Measurements from ENCODE around the gene C16orf90. TPM values are rescaled to one million over a fixed set of nuclear protein-coding genes. Genes with fewer than 3 reads are reported as not detected.

C16orf90 gene
- not detected in 2 replicates for total RNA-seq
- polyA plus RNA-seq: not detected in 2 replicates

DNA sequence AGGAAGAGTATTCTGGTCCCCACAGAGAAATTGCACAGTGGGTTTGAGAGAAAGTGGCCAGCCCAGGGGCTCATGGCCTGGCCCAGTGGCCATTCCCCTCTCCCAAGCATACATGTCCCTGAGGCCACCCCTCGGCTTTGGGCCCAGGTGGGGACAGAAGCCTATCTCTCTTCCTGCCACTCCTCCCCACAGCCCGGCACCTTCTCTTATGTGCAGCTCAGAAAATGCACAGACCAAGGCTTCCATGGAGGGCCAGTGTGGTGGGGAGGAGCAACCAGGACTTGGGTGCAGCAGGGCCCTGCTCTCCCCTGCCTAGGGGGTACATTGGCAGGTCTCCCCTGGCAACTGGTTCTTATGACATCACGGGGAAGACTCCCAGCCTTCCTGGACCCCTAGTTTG is at the start of gene C16orf90:
TSS of gene C16orf90 (minus strand) at position 314 of the 400 bp plus-strand sequence. CDS start at position 246, 68 bp downstream.
- Histone ChIP-seq H3K4me1 (ENCODE audit: low read depth) (no peaks in the 10 kb centered on the region), H3K4me3 (no peak within 1 kb of the TSS), H3K27me3 (no peaks in the 10 kb centered on the region), H3K27ac (no peak within 1 kb of the TSS), H3K36me3 (no peaks in the 10 kb centered on the region), H3K9me3 (ENCODE audit: low read depth) (no peaks in the 10 kb centered on the region)
- TF ChIP-seq CTCF (IDR thresholded peaks at IDR 0.05; ENCODE audit: low read depth, low read length): no peak
- DNase-seq (ENCODE audit: low read depth in 1 of 2, low spot score in 1 of 2): no peak

DNA sequence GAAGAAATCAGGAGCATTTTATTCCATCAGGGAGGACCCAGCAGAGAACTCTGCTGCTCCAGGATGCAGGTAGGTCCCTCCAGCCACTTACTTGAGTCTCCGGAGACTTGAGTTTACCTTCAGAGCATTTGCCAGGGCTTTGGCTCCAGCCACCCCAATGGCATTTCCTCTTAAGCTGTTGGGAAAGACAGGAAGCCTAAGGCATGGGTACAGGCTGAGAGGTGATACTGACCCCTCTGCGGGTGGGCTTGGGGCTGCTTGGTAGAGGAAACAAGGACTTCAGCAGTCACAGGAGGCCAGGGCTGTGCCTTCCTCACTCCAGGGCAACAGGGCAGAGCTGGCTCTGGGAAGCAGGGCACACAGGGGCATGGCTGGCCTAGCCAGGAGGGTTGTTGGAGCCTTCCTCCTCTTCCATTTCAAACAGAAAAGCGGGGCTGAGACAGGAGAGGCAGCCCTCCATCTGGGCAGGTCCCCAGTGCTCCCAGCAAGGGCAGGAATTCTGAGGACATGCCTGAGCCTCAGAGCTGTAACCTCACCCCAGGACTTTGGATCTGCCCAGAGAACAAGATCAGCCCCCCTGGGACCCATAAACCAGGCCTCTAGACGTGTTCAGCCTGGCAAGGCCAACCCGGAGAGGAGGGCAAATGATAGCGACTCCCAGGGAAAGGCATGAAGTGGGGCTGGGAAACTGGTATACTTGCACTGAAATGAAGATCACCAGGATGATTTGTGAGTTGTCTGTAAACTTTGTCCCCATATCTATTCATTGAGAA is 47.5 kb upstream of the C16orf90 start:
- TF ChIP-seq CTCF (IDR thresholded peaks at IDR 0.05; ENCODE audit: low read depth, low read length): no peak
- peak in 1 of 2 donors; percentile 6 for DNase-seq (ENCODE audit: low read depth in 1 of 2, low spot score in 1 of 2)
- peaks cover 10% of the 10 kb centered on the region for H3K36me3 ChIP-seq

DNA sequence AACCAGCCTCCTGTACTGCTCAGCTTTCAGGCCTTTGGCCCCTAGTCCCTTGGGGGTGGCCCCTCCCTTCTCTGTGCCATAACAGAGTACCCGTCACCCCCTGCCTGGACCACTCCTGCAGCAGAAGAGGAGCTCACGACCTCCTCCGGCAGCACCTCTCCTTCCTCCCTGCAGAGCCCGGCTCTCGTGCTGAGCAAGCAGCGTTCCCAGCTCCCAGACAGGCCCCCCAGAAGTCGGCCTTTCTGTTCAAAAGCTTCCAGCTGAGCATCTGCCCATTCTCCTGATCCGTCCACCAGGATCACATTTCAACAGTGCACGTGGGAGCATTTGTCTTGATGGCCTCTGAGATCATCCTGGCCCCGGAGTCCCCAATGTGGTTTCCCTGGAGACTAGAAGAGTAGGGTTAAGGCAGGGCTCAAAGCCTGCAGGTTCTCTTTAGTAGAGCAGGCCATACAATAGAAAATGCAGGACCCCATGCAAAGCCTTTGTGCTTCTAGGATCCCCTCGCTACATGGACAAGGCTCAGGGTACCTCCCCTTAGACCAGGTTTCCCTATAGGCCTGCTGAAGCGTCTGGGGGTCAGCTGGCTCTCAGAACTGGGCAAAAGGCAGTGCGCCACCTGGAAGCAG is 46.4 kb upstream of the C16orf90 start:
- peak overlapping the region; percentile 2 for H3K27ac ChIP-seq
- H3K27me3 ChIP-seq: no peaks in the 10 kb centered on the region
- peaks cover 10% of the 10 kb centered on the region for H3K36me3 ChIP-seq
- no peaks in the 10 kb centered on the region for H3K4me1 ChIP-seq (ENCODE audit: low read depth)
- TF ChIP-seq CTCF (IDR thresholded peaks at IDR 0.05; ENCODE audit: low read depth, low read length): no peak
- no peak overlapping the region for H3K4me3 ChIP-seq
- no peak for DNase-seq (ENCODE audit: low read depth in 1 of 2, low spot score in 1 of 2)
- H3K9me3 ChIP-seq (ENCODE audit: low read depth): no peaks in the 10 kb centered on the region

More for the DNA sequence above, 47.5 kb upstream of the C16orf90 start:
- no peaks in the 10 kb centered on the region for H3K9me3 ChIP-seq (ENCODE audit: low read depth)
- H3K27me3 ChIP-seq: no peaks in the 10 kb centered on the region
- H3K4me1 ChIP-seq (ENCODE audit: low read depth): no peaks in the 10 kb centered on the region
- no peak overlapping the region for H3K4me3 ChIP-seq
- H3K27ac ChIP-seq: peak overlapping the region; percentile 2

GRCh38 chr16:3538222-3538621 is 42.9 kb upstream of the C16orf90 start:
- Histone ChIP-seq H3K27me3 (no peaks in the 10 kb centered on the region), H3K4me1 (ENCODE audit: low read depth) (no peaks in the 10 kb centered on the region), H3K27ac (no peak overlapping the region), H3K4me3 (no peak overlapping the region), H3K9me3 (ENCODE audit: low read depth) (no peaks in the 10 kb centered on the region), H3K36me3 (peaks cover 13% of the 10 kb centered on the region)
- TF ChIP-seq CTCF (IDR thresholded peaks at IDR 0.05; ENCODE audit: low read depth, low read length): no peak
- DNase-seq (ENCODE audit: low read depth in 1 of 2, low spot score in 1 of 2): no peak

DNA sequence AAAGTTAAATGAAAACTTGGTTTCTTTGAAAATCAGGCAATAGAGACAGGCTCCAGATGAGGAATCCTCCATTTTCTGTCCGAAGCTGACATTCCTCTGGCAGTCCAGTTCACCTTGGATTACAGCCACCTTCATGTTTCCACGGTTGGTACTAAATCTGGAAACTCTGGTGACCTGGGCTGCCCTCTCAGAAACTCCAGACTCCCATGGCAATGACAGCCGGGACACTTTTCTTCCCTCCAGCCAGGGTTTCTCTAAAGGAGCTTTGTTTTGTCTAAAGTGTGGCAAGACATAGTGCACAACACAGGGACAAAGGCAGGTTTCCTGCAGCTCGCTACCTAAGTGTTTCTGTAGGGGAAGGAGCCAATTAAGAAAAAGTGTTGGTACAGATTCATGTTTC is 41.6 kb upstream of the C16orf90 start:
- Histone ChIP-seq H3K27me3 (no peaks in the 10 kb centered on the region), H3K36me3 (peaks cover 19% of the 10 kb centered on the region), H3K27ac (no peak overlapping the region), H3K9me3 (ENCODE audit: low read depth) (no peaks in the 10 kb centered on the region), H3K4me1 (ENCODE audit: low read depth) (no peaks in the 10 kb centered on the region), H3K4me3 (no peak overlapping the region)
- no peak for TF ChIP-seq CTCF (IDR thresholded peaks at IDR 0.05; ENCODE audit: low read depth, low read length)
- no peak for DNase-seq (ENCODE audit: low read depth in 1 of 2, low spot score in 1 of 2)
